SJCRH30 (cell line): ENCODE data around the gene PPP2R5C. TPM values are rescaled to one million over a fixed set of nuclear protein-coding genes. Genes with fewer than 3 reads are reported as not detected.
A peak's percentile ranks its signal among the peaks of the same experiment; 100 is the strongest.

ENCODE experiments used
- DNase-seq, 2 experiments: peaks; one replicate each; pipeline ENCODE4 v3.0.0-alpha.2; 2015 to 2020
- H3K27ac ChIP-seq: fragments of 250-450 bp; sonication (Bioruptor Pico); 2 replicates; pipeline ENCODE4 v1.5.1; 2020; ENCODE audit warnings: mild to moderate bottlenecking, moderate library complexity
- H3K27me3 ChIP-seq: fragments of 250-450 bp; sonication (Bioruptor Pico); 2 replicates; pipeline ENCODE4 v1.5.1; 2020; ENCODE audit warnings: mild to moderate bottlenecking, moderate library complexity
- H3K36me3 ChIP-seq: fragments of 250-450 bp; sonication (Bioruptor Pico); 2 replicates; pipeline ENCODE4 v1.5.1; 2020; ENCODE audit warnings: mild to moderate bottlenecking, moderate library complexity
- H3K4me1 ChIP-seq: fragments of 250-450 bp; sonication (Bioruptor Pico); 2 replicates; pipeline ENCODE4 v1.5.1; 2020; ENCODE audit warnings: mild to moderate bottlenecking, moderate library complexity
- H3K4me3 ChIP-seq: fragments of 250-450 bp; sonication (Bioruptor Pico); 2 replicates; pipeline ENCODE4 v1.5.1; 2020; ENCODE audit warnings: mild to moderate bottlenecking, moderate library complexity
- H3K9me3 ChIP-seq: fragments of 250-450 bp; sonication (Bioruptor Pico); replicated peaks from 2 replicates; pipeline ENCODE4 v1.5.1; 2020; ENCODE audit warnings: mild to moderate bottlenecking, moderate library complexity
- total RNA-seq: library from RNA; depleted of rRNA; stranded (reverse); fragments of >200 nt; shearing (Covaris generic); gene quantifications from 2 replicates; pipeline ENCODE4 v1.2.3, GENCODE V29; 2014

The PPP2R5C gene
- total RNA-seq, 1 experiment from 2014 or later = 161 TPM

- Histone ChIP-seq H3K27me3 (no peaks in the 10 kb centered on the region), H3K4me3 (no peak overlapping the region), H3K4me1 (peaks cover 43% of the 10 kb centered on the region), H3K9me3 (no peaks in the 10 kb centered on the region), H3K36me3 (no peaks in the 10 kb centered on the region), H3K27ac (peak overlapping the region; percentile 70)
- peak; percentile 64 to 82 for DNase-seq
These were observed 13.3 kb downstream of the PPP2R5C start for GRCh38 chr14:101774814-101775213.

DNA sequence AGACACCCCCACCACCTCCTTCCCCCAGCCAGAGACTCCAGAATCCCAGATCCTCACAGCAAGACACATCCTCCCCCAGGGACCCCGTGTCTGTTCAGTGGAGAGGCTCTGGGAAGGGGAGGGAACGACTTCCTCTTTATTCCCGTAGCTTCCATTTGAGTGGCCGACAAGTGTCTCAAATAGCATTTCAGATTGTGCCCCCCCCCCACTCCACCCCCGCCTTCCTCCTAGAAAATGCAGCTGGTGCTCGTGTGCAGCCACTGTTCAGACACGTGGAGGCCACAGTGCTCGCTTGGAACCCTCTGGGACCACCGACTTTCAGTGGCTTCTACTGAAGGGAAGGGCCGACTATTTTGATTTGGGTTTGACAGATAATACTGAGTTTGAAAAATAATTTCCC is 14.3 kb downstream of the PPP2R5C start:
- no peak overlapping the region for H3K27ac ChIP-seq

DNA sequence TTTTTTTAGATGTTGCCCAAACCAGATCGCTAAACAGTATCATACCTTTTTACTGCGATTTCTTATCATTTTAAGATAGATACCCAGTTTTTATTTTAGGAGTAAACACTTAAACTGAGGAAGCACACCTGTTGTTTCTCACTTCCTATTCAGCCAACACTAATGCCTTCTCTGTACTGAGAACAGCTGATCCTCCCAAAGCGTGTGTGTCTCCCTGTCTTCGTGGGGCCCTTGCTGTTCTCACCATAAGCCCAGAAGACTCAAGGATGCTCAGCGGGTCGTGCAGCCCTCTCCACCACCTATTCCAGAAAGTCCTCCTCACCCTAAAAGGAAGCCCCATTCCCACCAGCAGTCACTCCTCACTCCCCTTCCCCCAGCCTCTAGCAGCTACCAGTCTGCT is 14.8 kb downstream of the PPP2R5C start:
- no peaks in the 10 kb centered on the region for H3K36me3 ChIP-seq
- H3K27me3 ChIP-seq = no peaks in the 10 kb centered on the region
- peak in 1 of 2 experiments; percentile 66 for DNase-seq
- no peaks in the 10 kb centered on the region for H3K9me3 ChIP-seq
- H3K4me3 ChIP-seq = no peak overlapping the region
- H3K4me1 ChIP-seq = peaks cover 43% of the 10 kb centered on the region
- H3K27ac ChIP-seq = no peak overlapping the region

More for the DNA sequence above, 14.3 kb downstream of the PPP2R5C start:
- no peaks in the 10 kb centered on the region for H3K36me3 ChIP-seq
- no peaks in the 10 kb centered on the region for H3K9me3 ChIP-seq
- no peak overlapping the region for H3K4me3 ChIP-seq
- peak in 1 of 2 experiments; percentile 37 for DNase-seq
- H3K27me3 ChIP-seq = no peaks in the 10 kb centered on the region
- peaks cover 43% of the 10 kb centered on the region for H3K4me1 ChIP-seq

DNA sequence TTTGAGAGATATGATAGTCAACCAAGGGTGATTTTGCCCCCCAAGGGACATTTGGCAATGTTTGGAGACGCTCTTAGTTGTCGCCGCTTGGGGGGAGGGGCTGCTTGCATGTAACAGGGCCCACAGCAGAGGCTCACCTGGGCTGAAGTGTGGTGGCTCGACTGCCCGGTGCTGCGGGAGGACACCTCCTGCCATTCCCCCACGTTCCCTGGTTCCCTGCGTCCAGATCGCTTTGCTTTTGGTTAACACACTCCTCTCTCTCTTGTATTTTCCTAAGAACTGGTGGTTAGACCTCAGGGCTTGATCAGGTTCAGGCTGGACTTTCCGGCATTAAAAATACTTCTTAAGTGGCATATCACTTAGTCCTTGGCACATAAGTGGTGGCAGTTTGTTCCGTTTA is 18.9 kb downstream of the PPP2R5C start:
- Histone ChIP-seq H3K27me3 (no peaks in the 10 kb centered on the region), H3K9me3 (no peaks in the 10 kb centered on the region), H3K36me3 (no peaks in the 10 kb centered on the region), H3K4me3 (no peak overlapping the region), H3K27ac (no peak overlapping the region), H3K4me1 (peaks cover 21% of the 10 kb centered on the region)
- no peak for DNase-seq

DNA sequence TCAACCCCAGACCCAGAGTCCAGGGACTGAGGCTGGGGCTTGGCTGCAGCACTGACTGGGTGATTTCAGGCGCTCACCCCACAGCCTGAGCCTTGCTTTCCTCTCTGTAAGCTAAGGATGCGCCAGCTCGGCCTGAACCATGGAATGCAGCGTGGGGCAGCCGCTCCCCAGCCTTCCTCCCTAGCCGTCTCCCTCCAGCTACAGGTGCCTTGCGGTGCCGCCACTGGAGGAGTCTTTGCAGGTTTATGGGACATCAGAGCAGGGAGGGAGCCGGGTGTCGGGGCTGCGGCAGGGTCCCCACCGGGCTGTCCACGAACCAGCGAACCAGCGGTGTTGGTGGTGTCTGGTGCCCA is 19.4 kb downstream of the PPP2R5C start:
- H3K9me3 ChIP-seq = no peaks in the 10 kb centered on the region
- peaks cover 18% of the 10 kb centered on the region for H3K4me1 ChIP-seq
- no peaks in the 10 kb centered on the region for H3K27me3 ChIP-seq
- DNase-seq = no peak
- H3K4me3 ChIP-seq = no peak overlapping the region
- H3K36me3 ChIP-seq = no peaks in the 10 kb centered on the region
- H3K27ac ChIP-seq = no peak overlapping the region

DNA sequence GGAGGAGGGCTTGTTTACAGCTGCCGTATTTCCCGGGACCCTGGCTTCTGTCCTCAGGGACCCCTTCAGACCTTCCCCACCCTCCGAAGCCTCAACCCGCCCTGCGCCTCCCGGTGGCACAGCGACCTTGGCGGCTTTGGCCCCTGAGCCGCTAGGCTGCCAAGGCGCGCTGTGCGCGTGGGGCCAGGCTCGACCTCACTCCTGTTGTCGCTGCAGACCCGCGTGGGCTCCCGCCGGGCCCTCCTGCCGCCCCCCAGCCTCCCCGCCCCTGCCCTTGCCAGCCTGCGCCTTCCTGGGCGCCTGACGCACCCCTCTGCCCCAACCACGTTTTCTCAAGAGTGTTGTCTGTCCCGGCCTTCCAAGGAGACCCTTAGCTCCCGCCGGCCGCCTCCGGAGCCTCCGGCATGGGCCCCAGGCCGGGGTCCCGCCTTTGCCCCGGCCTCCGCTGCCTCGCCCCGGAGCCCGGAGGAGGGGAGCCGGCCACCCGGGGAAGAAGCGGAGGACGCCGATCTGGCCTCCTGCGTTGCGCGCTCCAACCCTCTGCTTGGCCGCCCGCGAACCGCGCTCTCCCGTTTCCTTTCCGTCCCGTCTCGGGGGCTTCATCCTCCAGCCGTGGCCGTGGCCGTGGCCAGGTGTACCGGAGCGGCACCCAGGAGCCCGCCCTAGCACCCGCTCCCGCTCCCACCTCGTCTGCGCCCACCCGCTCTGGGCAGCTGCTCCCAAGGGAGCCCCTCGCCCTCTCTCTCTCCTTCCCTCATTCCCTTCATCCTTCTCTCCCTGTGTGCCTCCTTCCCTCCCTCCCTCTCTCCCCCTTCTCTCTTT is 19.9 kb downstream of the PPP2R5C start:
- no peak overlapping the region for H3K4me3 ChIP-seq
- no peaks in the 10 kb centered on the region for H3K27me3 ChIP-seq
- H3K36me3 ChIP-seq = no peaks in the 10 kb centered on the region
- DNase-seq = no peak
- H3K27ac ChIP-seq = no peak overlapping the region
- no peaks in the 10 kb centered on the region for H3K9me3 ChIP-seq
- peaks cover 13% of the 10 kb centered on the region for H3K4me1 ChIP-seq

DNA sequence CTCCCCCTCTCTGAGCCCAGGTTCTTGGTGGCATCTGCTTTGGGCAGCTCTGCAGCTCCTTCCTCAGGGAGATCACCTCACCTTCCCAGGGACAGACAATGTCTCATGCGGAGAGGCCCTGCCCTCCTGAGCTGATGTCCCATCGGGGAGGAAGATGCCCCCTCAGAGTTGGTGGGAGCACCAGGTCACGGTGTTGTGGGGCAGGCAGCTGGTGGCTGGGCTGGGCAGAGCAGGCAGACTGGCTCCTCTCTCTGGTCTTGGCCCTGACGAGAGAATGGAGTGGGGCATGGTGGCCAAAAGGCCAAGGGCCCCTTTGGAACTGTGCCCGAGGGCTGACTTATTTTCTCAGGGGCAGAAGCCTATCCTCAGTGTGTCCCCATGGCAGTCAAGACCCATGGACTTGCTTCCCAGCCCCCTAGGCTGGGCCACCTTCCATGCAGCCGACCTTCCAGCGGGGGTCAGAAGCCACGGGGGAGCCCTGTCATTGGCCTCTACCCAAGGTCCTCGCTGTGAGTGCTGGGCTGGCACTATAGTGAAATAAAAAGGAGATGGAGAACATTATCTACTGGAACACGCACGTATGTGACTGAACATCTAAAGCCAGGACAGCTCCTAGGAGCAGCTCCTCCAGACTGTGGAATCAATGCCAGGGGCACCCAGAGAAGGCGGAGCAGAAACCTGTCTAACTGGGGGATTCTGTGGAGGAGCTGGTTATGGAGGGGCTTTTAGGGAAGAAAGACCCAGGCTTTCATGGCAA is 21.9 kb downstream of the PPP2R5C start:
- H3K27ac ChIP-seq = no peak overlapping the region
- H3K9me3 ChIP-seq = no peaks in the 10 kb centered on the region
- peaks cover 10% of the 10 kb centered on the region for H3K4me1 ChIP-seq
- no peak for DNase-seq
- no peaks in the 10 kb centered on the region for H3K27me3 ChIP-seq
- no peaks in the 10 kb centered on the region for H3K36me3 ChIP-seq
- no peak overlapping the region for H3K4me3 ChIP-seq

- DNase-seq = peak; percentile 75 to 86
- Histone ChIP-seq H3K27me3 (no peaks in the 10 kb centered on the region), H3K9me3 (no peaks in the 10 kb centered on the region), H3K36me3 (no peaks in the 10 kb centered on the region), H3K4me1 (peaks cover 10% of the 10 kb centered on the region), H3K4me3 (no peak overlapping the region), H3K27ac (peak overlapping the region; percentile 18; the same call in 1 of the 2 replicates)
These were observed 23.1 kb downstream of the PPP2R5C start for GRCh38 chr14:101784631-101785030.

- H3K27ac ChIP-seq = no peak overlapping the region
These were observed 26.6 kb downstream of the PPP2R5C start for GRCh38 chr14:101788016-101788635.

GRCh38 chr14:101789222-101789621 is 27.7 kb downstream of the PPP2R5C start:
- DNase-seq = no peak
- Histone ChIP-seq H3K4me1 (peaks cover 16% of the 10 kb centered on the region), H3K4me3 (no peak overlapping the region), H3K9me3 (no peaks in the 10 kb centered on the region; the same call in 1 of the 2 replicates), H3K27ac (no peak overlapping the region), H3K36me3 (no peaks in the 10 kb centered on the region), H3K27me3 (no peaks in the 10 kb centered on the region)

More at GRCh38 chr14:101788016-101788635, 26.6 kb downstream of the PPP2R5C start:
- no peak for DNase-seq
- Histone ChIP-seq H3K9me3 (no peaks in the 10 kb centered on the region), H3K4me1 (peaks cover 17% of the 10 kb centered on the region), H3K27me3 (no peaks in the 10 kb centered on the region), H3K36me3 (no peaks in the 10 kb centered on the region), H3K4me3 (no peak overlapping the region)

- H3K9me3 ChIP-seq = peaks cover 3% of the 10 kb centered on the region; the same call in 1 of the 2 replicates
- H3K36me3 ChIP-seq = no peaks in the 10 kb centered on the region
- H3K4me1 ChIP-seq = peaks cover 7% of the 10 kb centered on the region
- no peaks in the 10 kb centered on the region for H3K27me3 ChIP-seq
- H3K4me3 ChIP-seq = no peak overlapping the region
- no peak overlapping the region for H3K27ac ChIP-seq
- no peak for DNase-seq
These were observed 28.7 kb downstream of the PPP2R5C start for GRCh38 chr14:101790232-101790631.

- Histone ChIP-seq H3K36me3 (no peaks in the 10 kb centered on the region), H3K27me3 (no peaks in the 10 kb centered on the region), H3K27ac (no peak overlapping the region), H3K9me3 (peaks cover 3% of the 10 kb centered on the region; the same call in 1 of the 2 replicates), H3K4me1 (peaks cover 18% of the 10 kb centered on the region), H3K4me3 (peak overlapping the region; percentile 9)
- peak; percentile 30 to 75 for DNase-seq
These were observed 30.5 kb downstream of the PPP2R5C start for GRCh38 chr14:101791919-101792572.

DNA sequence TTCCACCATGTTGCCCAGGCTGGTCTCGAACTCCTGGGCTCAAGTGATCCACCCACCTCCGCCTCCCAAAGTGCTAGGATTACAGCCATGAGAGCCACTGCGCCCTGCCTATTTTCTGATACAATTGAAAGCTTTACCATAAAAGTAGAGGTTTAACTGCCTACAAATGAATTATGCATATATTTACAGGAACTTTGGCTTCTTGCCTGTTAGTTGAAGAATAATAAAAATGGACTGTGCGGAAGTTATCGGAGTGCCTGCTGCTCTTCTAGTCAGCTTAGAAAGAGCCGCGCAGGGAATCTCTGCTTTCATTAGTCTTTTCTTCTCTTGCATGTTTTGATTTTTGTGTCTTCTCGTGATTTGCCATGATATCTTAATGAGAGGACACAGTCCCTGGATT is 34.5 kb downstream of the PPP2R5C start:
- no peak for DNase-seq
- Histone ChIP-seq H3K36me3 (no peaks in the 10 kb centered on the region), H3K9me3 (peaks cover 3% of the 10 kb centered on the region; the same call in 1 of the 2 replicates), H3K27me3 (no peaks in the 10 kb centered on the region), H3K27ac (no peak overlapping the region; the same call in 1 of the 2 replicates), H3K4me1 (peaks cover 18% of the 10 kb centered on the region), H3K4me3 (no peak overlapping the region)

GRCh38 chr14:101796479-101796878 is 35.0 kb downstream of the PPP2R5C start:
- peak; percentile 46 to 52 for DNase-seq

More at GRCh38 chr14:101796479-101796878, 35.0 kb downstream of the PPP2R5C start:
- Histone ChIP-seq H3K4me1 (peaks cover 17% of the 10 kb centered on the region), H3K27ac (no peak overlapping the region; the same call in 1 of the 2 replicates), H3K36me3 (no peaks in the 10 kb centered on the region), H3K9me3 (peaks cover 3% of the 10 kb centered on the region; the same call in 1 of the 2 replicates), H3K27me3 (no peaks in the 10 kb centered on the region), H3K4me3 (peak overlapping the region; percentile 29)
